ENCODE data around the gene LFNG.

DNA sequence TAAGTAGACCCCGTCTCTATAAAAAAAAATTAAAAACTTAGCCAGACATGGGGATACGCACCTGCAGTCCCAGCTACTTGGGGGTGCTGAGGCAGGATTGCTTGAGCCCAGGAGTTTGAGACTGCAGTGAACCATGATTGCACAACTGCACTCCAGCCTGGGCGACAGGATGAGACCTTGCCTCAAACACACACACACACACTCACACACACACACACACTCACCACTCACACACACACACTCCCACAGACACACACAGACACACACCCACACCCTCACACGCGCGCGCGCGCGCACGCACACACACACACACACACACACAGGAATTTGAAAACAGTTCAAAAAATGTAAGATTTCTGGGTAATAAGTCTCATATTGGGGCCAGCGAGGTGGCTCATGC is 34.7 kb upstream of the LFNG start:
- TF ChIP-seq EP300 (IDR thresholded peaks at IDR 0.05; ENCODE audit: low read depth), result no peak
- TF ChIP-seq, protein P1, sequence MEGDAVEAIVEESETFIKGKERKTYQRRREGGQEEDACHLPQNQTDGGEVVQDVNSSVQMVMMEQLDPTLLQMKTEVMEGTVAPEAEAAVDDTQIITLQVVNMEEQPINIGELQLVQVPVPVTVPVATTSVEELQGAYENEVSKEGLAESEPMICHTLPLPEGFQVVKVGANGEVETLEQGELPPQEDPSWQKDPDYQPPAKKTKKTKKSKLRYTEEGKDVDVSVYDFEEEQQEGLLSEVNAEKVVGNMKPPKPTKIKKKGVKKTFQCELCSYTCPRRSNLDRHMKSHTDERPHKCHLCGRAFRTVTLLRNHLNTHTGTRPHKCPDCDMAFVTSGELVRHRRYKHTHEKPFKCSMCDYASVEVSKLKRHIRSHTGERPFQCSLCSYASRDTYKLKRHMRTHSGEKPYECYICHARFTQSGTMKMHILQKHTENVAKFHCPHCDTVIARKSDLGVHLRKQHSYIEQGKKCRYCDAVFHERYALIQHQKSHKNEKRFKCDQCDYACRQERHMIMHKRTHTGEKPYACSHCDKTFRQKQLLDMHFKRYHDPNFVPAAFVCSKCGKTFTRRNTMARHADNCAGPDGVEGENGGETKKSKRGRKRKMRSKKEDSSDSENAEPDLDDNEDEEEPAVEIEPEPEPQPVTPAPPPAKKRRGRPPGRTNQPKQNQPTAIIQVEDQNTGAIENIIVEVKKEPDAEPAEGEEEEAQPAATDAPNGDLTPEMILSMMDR (IDR thresholded peaks at IDR 0.05), result no peak
- TF ChIP-seq POLR2AphosphoS5 (IDR thresholded peaks at IDR 0.05), result no peak
- no peak for TF ChIP-seq POLR2A (IDR thresholded peaks at IDR 0.05)
